HG02938 (cell line): ENCODE results near the gene TLX1.

ENCODE experiments used
- ATAC-seq: cut with Tn5 transposase; IDR thresholded peaks from one replicate; pipeline ENCODE4 v1.9.1; 2021; ENCODE audit warnings: mild to moderate bottlenecking, moderate library complexity; ENCODE audit not compliant: unreplicated experiment

TLX1 gene

GRCh38 chr10:101111547-101111946 is 19.6 kb upstream of the TLX1 start:
- ATAC-seq = no peak

GRCh38 chr10:101112799-101113594 is 18.1 kb upstream of the TLX1 start:
- no peak for ATAC-seq

GRCh38 chr10:101113890-101114403 is 17.2 kb upstream of the TLX1 start:
- ATAC-seq = no peak

GRCh38 chr10:101114646-101115045 is 16.5 kb upstream of the TLX1 start:
- no peak for ATAC-seq

GRCh38 chr10:101116754-101117153 is 14.3 kb upstream of the TLX1 start:
- ATAC-seq = no peak

GRCh38 chr10:101118031-101118430 is 13.1 kb upstream of the TLX1 start:
- ATAC-seq = no peak

GRCh38 chr10:101120520-101120883 is 10.6 kb upstream of the TLX1 start:
- no peak for ATAC-seq

- ATAC-seq = no peak
These were observed 10.0 kb upstream of the TLX1 start for GRCh38 chr10:101120884-101121653.

GRCh38 chr10:101121654-101122031 is 9.5 kb upstream of the TLX1 start:
- ATAC-seq = no peak

- ATAC-seq = no peak
These were observed 8.6 kb upstream of the TLX1 start for GRCh38 chr10:101122270-101123084.

- ATAC-seq = no peak
These were observed 7.8 kb upstream of the TLX1 start for GRCh38 chr10:101123085-101123814.

- ATAC-seq = no peak
These were observed 7.1 kb upstream of the TLX1 start for GRCh38 chr10:101123815-101124617.

GRCh38 chr10:101124933-101125332 is 6.2 kb upstream of the TLX1 start:
- ATAC-seq = no peak

- no peak for ATAC-seq
These were observed 4.1 kb upstream of the TLX1 start for GRCh38 chr10:101126684-101127628.

- no peak for ATAC-seq
These were observed 959 bp upstream of the TLX1 start for GRCh38 chr10:101130141-101130540.

- ATAC-seq = no peak
These were observed 999 bp downstream of the TLX1 start for GRCh38 chr10:101131962-101132635.

GRCh38 chr10:101132636-101133473 is 1.8 kb downstream of the TLX1 start:
- ATAC-seq = no peak
